Occipital lobe (tissue), 2 donors: ENCODE results near the gene STRBP. TPM values are rescaled to one million over a fixed set of nuclear protein-coding genes. Genes with fewer than 3 reads are reported as not detected.

ENCODE experiments used
- DNase-seq: peaks from one replicate; lab custom pipeline; 2025; lab: John Stamatoyannopoulos, UW
- total RNA-seq: library from RNA; depleted of rRNA; stranded (reverse); fragments of >200 nt; gene quantifications from one replicate; pipeline ENCODE4 v1.2.3, GENCODE V29; 2014

The STRBP gene
- total RNA-seq, 1 donor from 2014 or later: 97.5 TPM

- no peak for DNase-seq
Observed at GRCh38 chr9:123131993-123132392, 136.4 kb downstream of the STRBP start.

DNA sequence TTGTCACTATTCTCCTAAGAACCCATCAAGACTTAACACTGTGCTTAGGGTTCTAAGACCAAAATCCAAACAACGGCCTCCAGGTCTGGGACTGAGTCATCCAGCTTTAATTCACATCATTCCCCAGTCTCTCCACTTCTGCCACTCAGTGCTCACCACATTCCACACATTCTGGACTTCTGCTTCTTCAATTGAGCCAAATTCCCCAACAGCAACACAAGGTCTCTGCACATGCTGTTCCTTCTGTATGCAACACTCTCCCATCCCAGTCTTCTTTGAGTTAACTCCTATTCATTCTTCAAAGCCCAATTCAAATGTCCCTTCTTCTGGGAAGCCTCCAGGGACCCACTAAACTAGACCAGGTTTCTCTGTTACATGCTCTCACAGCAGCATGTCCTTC is 137.1 kb downstream of the STRBP start:
- no peak for DNase-seq

DNA sequence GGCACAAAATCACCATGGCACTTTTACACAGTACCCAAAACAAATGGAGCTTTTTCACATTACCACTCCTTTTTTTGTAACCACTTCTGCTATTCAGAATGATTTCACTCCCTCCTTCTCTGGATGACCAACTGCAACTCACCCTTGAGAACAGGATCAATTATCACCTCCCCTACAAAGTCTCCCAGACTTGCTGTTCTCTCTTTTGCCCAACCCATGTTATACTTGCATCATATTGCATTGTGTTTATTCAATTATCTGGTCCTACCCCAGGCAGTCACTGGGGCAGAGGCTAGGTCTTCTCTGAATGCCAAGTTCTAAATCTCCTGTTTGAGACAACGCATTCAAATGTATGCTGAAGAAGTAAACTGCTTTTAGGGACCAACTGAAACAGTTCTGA is 139.0 kb downstream of the STRBP start:
- DNase-seq: no peak

DNA sequence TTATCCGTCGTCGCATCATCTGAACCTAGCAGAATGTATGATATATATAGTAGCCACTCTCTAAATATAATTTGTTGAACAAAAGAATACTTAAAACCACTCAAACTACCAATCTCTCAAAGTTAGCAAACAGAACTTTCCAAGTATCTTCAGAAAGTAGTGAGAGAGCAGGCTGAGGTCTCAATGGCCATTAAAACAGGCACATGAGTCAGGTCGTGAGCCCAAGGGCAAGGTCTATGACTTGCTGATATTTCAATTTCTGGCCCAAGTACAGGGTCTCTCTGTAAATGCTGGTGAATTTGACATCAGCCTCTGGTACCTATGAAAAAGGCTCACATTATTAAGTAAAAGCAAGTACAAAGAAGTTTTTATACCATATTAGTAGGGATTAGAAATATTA is 139.8 kb downstream of the STRBP start:
- DNase-seq: no peak

DNA sequence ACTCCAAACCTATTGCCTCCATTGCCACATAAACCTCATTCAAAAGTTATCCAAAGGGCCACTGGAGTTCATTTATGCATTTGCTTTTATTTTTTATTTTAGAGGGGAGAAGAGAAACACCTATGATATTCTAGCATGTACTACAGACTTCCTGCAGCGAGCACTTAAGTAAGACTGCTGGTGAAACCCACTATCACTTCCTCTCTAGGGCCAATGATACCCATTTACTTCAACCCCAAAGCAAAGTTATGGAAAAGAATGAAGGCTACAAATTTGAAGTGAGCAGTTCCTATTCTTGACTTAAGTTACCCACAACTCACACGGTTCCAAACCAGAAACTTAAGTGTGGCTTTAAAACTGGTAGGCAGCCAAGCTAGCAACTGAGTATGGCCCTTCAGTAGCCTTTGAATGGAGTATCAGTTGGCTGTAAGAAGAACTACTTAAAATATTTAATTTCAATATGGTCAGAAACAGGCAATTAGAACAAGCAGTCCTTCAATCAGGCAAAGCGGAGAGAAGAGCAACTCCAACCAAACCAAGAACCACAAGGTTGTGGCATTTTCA is 140.8 kb downstream of the STRBP start:
- no peak for DNase-seq

- no peak for DNase-seq
Observed at GRCh38 chr9:123121457-123121856, 146.9 kb downstream of the STRBP start.

DNA sequence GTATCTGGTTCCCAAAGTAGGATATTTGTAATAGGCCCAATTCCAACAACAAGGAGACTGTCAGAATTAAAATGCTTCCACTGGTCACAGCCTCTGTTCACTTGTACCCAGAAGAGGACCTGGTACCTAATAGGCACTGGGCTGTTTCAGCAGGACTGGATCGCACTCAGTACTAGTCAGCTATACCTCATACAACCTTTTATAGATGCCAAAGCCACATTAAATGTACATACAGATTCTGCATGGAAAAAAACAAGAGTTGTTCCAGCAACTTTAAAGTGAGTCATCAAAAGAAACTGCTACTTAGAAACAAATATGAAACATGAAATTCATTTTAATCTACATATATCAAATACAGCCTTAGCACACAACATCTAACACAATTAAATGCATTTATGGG is 147.4 kb downstream of the STRBP start:
- no peak for DNase-seq

DNA sequence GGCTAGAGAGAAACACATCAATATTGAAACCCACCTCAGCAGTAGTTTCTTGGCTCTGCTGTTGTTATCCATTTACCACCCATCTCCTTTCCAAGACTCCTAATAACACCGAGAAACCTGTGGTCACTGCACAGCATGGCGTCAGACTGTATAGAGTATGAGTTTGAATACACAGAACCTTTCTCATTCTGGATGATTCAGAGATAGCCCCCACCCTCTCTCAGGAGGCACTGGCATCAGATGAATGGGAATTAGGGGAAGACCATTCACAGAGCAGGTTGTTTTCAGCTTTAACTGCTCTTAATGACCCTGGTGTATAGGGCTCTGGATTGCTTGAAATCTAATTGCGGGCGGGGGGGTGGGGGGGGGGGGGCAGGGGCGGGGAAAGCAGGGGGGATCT is 148.3 kb downstream of the STRBP start:
- DNase-seq: no peak

GRCh38 chr9:123119566-123119965 is 148.8 kb downstream of the STRBP start:
- no peak for DNase-seq

DNA sequence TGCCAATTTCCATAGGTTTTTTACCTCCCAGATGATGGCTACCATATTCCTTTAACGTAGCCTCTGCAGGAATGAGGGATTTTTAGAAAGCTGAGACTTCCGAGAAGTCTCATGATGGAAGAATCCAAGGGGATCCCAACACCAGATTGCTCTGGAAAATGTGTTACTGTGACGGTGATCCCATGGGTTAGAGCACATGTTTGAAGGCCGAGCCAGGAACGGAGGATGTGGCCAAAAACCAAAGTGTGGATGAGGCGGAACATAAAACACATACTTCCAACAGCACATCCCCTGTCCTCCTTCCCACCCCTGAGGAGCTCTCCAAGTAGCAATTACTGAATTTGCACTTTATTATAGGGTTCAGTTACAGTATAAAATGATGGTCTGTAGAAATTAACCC is 152.3 kb downstream of the STRBP start:
- DNase-seq: no peak

GRCh38 chr9:123115146-123115913 is 153.1 kb downstream of the STRBP start:
- no peak for DNase-seq

DNA sequence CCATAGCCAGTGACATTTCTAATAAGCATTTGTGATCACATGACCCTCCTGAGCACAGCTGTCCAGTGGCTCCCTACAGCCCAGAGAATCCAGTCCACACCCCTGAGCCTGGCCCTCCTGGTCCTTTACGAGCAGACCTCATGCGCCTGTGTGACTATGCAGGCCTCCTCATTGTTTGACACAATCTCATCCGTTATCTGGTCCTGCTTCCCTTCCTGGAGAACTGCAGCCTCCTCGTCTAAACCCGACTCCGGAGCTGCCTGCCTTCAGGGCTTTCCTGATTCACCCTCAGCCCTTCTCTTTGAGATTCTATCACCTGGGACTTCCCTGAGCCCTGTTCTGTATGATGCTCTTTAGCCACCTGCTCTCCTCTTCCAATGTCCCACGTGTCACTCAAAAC is 155.2 kb downstream of the STRBP start:
- DNase-seq: no peak

DNA sequence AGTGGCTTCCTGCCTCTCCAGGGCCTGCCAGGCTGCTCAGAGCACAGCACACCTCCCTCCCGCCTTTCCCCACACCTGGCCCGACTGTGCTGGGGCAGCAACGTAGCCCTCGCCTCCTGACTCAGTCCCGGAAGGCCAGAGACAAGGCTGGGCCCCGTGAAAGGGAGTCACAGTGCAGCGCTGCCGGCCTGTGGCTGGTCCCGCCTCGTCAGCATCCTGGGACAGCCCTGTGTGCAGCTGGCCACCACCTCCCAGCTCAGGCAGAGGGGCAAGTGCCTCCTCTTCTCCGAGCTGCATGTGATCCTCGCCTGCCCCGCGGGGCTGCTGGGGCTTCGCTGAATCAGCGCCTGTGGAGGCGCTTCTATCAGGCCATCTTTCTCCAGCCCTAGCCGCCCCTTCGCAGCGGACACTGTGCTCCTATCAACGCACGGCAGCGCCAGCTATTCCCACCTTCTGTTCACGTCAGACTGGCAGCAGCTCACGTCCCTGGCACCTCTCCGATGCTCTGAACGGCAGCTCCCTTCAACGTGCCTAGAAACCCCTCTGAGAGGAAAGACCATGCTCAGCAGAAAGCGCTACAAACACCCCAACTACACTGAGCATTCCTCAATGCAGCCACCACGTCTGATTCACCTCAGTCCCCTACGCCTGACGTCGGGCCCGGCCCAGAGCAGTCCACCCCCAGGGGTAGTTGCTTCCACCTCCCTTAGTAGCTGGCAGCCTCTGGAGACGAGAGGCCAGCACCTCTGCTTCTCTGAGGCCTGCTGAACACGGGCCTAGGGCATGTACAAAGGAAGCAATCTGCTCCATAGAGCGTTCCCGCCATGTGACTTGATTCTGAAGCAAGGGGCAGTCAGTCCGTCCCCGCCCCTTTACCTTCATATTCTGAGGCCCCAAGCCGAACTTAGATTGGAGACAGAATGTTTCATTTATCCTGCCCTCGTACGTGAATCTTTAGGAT is 156.1 kb downstream of the STRBP start:
- no peak for DNase-seq

GRCh38 chr9:123111427-123112014 is 156.9 kb downstream of the STRBP start:
- DNase-seq: no peak

DNA sequence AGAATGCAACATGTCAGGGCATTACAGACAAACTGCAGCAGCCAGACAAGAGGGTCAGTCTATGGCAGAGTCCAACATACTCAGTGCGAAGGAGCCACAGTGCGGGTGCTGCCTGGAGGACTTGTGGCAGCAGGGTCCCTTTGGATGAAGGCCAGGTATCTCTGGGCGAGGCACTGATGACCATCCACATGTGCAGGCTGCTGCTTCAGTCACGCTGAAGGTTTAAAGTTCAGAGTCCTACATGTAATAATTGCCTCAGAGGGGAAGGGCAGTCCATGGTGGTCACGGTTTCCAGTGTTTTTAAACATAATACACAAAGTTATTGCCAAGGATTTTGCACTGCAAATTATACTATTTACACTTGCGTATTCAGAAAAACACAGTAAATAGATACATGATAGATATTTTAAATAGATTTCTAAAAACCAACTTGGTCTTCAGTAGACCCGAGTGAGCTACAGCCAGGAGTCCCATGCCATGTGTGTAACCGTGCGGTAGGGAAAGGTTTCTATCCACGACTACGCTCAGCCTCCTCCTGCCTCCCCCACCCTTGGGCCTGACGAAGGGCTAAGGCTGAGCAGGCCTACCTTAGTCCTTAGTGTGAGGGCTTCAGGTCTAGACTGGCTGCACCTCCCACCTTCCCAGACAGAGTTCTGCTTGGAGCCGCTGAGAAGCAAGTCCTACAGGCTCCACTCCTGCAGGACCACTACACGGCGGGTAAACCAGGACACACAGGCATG is 158.7 kb downstream of the STRBP start:
- no peak for DNase-seq

DNA sequence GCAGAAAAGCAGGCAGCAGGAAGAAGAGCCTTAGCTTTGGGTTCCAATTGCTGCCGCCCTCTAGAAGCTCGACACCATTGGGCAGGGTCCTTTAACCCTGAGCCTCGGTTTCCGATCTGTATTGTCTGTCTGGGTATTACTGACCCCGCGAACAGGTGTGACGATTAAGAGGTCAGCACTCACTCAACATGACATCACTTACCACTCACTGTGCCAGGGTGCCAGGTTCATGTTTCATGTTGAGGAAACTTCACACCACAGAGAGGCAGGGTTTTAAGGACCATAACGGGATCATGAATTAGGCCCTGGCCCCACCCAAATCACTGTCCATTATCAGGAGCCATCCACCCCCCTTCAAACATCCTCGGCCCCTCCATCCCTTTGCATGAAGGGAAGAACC is 159.4 kb downstream of the STRBP start:
- DNase-seq: no peak

DNA sequence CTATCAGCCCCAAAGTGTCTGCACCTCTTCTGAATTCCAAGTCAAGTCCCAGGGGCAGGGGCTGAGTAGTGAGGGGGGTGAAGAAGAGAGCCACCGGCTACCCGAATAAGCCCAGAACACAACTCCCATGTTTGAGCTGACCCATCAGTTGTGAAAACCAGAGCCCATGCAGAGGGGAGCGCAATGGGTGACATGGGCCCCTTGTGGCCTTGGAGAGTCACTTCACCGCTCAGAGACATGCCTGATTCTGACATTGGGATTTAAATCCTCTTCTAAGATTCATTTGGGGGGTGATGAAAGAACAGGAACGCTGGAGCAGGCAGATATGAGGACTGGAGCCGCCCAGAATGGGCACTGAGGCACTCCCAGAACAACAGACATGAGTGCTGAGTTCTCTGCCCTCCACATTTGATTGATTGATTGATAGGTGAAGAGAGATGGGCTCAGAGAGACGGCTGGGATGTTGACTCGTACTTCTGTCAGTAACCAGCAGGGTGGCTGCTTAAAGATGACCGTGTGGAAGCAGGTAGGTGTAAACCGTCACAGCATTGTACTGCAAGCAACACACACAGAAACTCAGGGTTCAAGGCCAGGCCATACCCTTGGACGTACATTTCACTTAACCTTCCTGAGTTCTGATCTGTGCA is 160.6 kb downstream of the STRBP start:
- no peak for DNase-seq

DNA sequence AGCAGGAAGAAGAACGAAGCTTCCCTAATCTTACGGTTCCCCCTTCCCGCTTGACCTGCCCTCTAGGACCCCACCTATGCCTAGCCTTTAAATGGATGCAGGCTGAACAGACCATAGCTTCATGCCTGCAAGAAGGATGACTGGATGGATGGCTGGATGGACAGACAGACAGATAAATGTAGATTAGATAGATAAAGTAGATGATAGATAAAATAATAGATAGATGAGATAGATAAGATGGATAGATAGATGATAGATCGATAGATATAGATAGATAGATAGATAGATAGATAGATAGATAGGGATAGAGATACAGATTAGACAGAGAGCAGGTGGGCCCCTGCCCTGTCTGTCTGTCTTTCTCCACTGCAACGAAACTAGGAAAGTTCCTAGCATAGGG is 162.9 kb downstream of the STRBP start:
- no peak for DNase-seq

DNA sequence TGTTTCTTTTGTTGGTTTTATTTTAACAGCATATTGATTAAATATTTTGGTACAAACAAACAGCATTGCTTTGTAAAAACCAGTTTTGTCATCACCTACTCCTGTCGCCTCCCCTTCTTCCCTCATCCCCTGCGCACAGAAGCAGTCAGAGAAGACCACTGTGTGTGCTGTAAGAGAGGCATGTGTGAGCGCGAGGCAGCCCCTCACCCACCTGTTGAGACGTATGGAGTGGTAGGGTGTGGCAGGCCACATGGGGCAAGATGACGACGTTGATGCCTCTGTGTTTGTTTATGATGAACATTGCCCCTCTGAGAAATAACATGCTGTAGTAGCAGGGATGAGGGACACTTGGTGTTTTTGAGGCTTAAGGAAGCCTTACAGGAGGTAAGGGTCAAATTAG is 163.6 kb downstream of the STRBP start:
- DNase-seq: no peak

- DNase-seq: no peak
Observed at GRCh38 chr9:123102375-123103113, 165.8 kb downstream of the STRBP start.
